Loucy (cell line): Measurements from ENCODE around the gene OSBPL9.

Source experiments
- H2AFZ ChIP-seq: fragments of 200-600 bp; sonication (generic); 2 replicates; pipeline ENCODE4 v1.6.0; 2016; ENCODE audit warnings: antibody characterized with exemption, mild to moderate bottlenecking, low read length, moderate library complexity
- H3F3A ChIP-seq: fragments of 200-600 bp; 2 replicates; pipeline ENCODE4 v1.6.0; 2016; ENCODE audit warnings: antibody characterized with exemption, low read depth, mild to moderate bottlenecking
- H3K27me3 ChIP-seq: fragments of 200-600 bp; sonication (generic); 2 replicates; pipeline ENCODE4 v1.6.1; 2014; ENCODE audit warnings: low read length, mild to moderate bottlenecking; ENCODE audit not compliant: insufficient read depth, poor library complexity, severe bottlenecking
- H3K36me3 ChIP-seq: fragments of 200-600 bp; sonication (generic); 2 replicates; pipeline ENCODE4 v1.6.1; 2016; ENCODE audit warnings: low read length; ENCODE audit not compliant: insufficient read depth
- H3K4me1 ChIP-seq: fragments of 200-600 bp; sonication (generic); 2 replicates; pipeline ENCODE4 v1.5.1; 2014; ENCODE audit warnings: low read length, mild to moderate bottlenecking; ENCODE audit not compliant: insufficient read depth, poor library complexity, severe bottlenecking
- H3K4me2 ChIP-seq: fragments of 200-600 bp; sonication (generic); 2 replicates; pipeline ENCODE4 v1.6.0; 2014; ENCODE audit warnings: antibody characterized with exemption, low read length, low read depth, mild to moderate bottlenecking; ENCODE audit not compliant: poor library complexity, severe bottlenecking
- H3K4me3 ChIP-seq: fragments of 200-600 bp; sonication (generic); 2 replicates; pipeline ENCODE4 v1.5.1; 2014; ENCODE audit warnings: low read length, mild to moderate bottlenecking, mixed read lengths; ENCODE audit not compliant: poor library complexity, severe bottlenecking
- H3K79me2 ChIP-seq: fragments of 200-600 bp; sonication (generic); 2 replicates; pipeline ENCODE4 v1.6.1; 2014; ENCODE audit warnings: low read length; ENCODE audit not compliant: insufficient read depth
- H3K9ac ChIP-seq: fragments of 200-600 bp; sonication (generic); 2 replicates; pipeline ENCODE4 v1.6.0; 2014; ENCODE audit warnings: mild to moderate bottlenecking, low read depth, low read length, moderate library complexity; ENCODE audit not compliant: poor library complexity, severe bottlenecking
- H3K9me2 ChIP-seq: fragments of 200-600 bp; sonication (generic); replicated peaks from 2 replicates; pipeline ENCODE4 v1.6.1; 2016; ENCODE audit warnings: low read depth, low read length, mixed read lengths
- H3K9me3 ChIP-seq: fragments of 200-600 bp; sonication (generic); 2 replicates; pipeline ENCODE4 v1.6.1; 2014; ENCODE audit warnings: mild to moderate bottlenecking, antibody characterized with exemption, low read length, low read depth; ENCODE audit not compliant: insufficient read depth
- H4K20me1 ChIP-seq: fragments of 200-600 bp; sonication (generic); 2 replicates; pipeline ENCODE4 v1.6.0; 2014; ENCODE audit warnings: antibody characterized with exemption, low read length, mild to moderate bottlenecking; ENCODE audit not compliant: insufficient read depth, poor library complexity, severe bottlenecking
- CTCF ChIP-seq: fragments of 200-600 bp; sonication (generic); conservative IDR thresholded peaks from 2 replicates; pipeline ENCODE4 v1.5.1; 2014; ENCODE audit warnings: mild to moderate bottlenecking, antibody characterized with exemption, low read length
- EZH2phosphoT487 ChIP-seq: fragments of 200-600 bp; IDR thresholded peaks from 2 replicates; pipeline ENCODE4 v1.6.1; 2018; ENCODE audit warnings: antibody characterized with exemption, mild to moderate bottlenecking, moderate library complexity, borderline replicate concordance

The OSBPL9 gene

GRCh38 chr1:51654000-51654399 lies 37.1 kb downstream of the OSBPL9 start:
- Histone ChIP-seq H3K36me3 (peaks cover 23% of the 10 kb centered on the region; the same call in 1 of the 2 replicates), H3K27me3 (no peaks in the 10 kb centered on the region), H3K4me1 (peaks cover 6% of the 10 kb centered on the region), H4K20me1 (no peaks in the 10 kb centered on the region), H3K9me3 (no peaks in the 10 kb centered on the region), H3F3A (no peaks in the 10 kb centered on the region), H3K9me2 (no peaks in the 10 kb centered on the region), H3K9ac (no peak overlapping the region), H2AFZ (no peak overlapping the region), H3K79me2 (peaks cover 22% of the 10 kb centered on the region), H3K4me2 (no peak overlapping the region), H3K4me3 (no peak overlapping the region)
- TF ChIP-seq CTCF = no peak
- TF ChIP-seq EZH2phosphoT487 = no peak

- Histone ChIP-seq H4K20me1 (no peaks in the 10 kb centered on the region), H3K9me3 (no peaks in the 10 kb centered on the region), H3K9ac (no peak overlapping the region), H3K4me3 (no peak overlapping the region), H3K4me2 (no peak overlapping the region), H3K27me3 (no peaks in the 10 kb centered on the region), H3K79me2 (no peaks in the 10 kb centered on the region; the same call in none of the 2 replicates), H3F3A (no peaks in the 10 kb centered on the region), H2AFZ (no peak overlapping the region), H3K36me3 (peaks cover 23% of the 10 kb centered on the region; the same call in 1 of the 2 replicates), H3K9me2 (no peaks in the 10 kb centered on the region), H3K4me1 (no peaks in the 10 kb centered on the region)
- TF ChIP-seq CTCF = no peak
Measured at GRCh38 chr1:51656374-51656773, 39.5 kb downstream of the OSBPL9 start.

GRCh38 chr1:51660580-51660979 lies 43.7 kb downstream of the OSBPL9 start:
- H3K9ac ChIP-seq = no peak overlapping the region
- H2AFZ ChIP-seq = no peak overlapping the region
- peaks cover 2% of the 10 kb centered on the region for H3K79me2 ChIP-seq
- H4K20me1 ChIP-seq = no peaks in the 10 kb centered on the region
- no peaks in the 10 kb centered on the region for H3F3A ChIP-seq
- no peak for TF ChIP-seq EZH2phosphoT487
- no peak for TF ChIP-seq CTCF
- H3K4me1 ChIP-seq = no peaks in the 10 kb centered on the region
- no peaks in the 10 kb centered on the region for H3K9me2 ChIP-seq
- H3K27me3 ChIP-seq = no peaks in the 10 kb centered on the region
- H3K4me3 ChIP-seq = no peak overlapping the region
- no peak overlapping the region for H3K4me2 ChIP-seq
- H3K36me3 ChIP-seq = peaks cover 2% of the 10 kb centered on the region; the same call in 1 of the 2 replicates
- no peaks in the 10 kb centered on the region for H3K9me3 ChIP-seq
